Testis (tissue), 5 donors: ENCODE results near the gene TMEM150B. TPM values are rescaled to one million over a fixed set of nuclear protein-coding genes. Genes with fewer than 3 reads are reported as not detected.

ENCODE experiments used
- DNase-seq: peaks from one replicate; pipeline ENCODE4 v3.0.0-alpha.2; 2019
- H3K27ac ChIP-seq, 2 donors: fragments of 200-600 bp; sonication (generic); one replicate each; pipeline ENCODE4 v1.5.1; 2019
- H3K27me3 ChIP-seq: fragments of 200-600 bp; sonication (generic); one replicate; pipeline ENCODE4 v1.5.1; 2019
- H3K36me3 ChIP-seq: fragments of 200-600 bp; sonication (generic); one replicate; pipeline ENCODE4 v1.5.1; 2017; ENCODE audit warnings: low read depth; ENCODE audit errors: missing control alignments
- H3K4me1 ChIP-seq: fragments of 200-600 bp; sonication (generic); one replicate; pipeline ENCODE4 v1.5.1; 2019
- H3K4me3 ChIP-seq, 2 donors: fragments of 200-600 bp; sonication (generic); one replicate each; pipeline ENCODE4 v1.5.1; 2017 to 2019
- H3K9me3 ChIP-seq: fragments of 200-600 bp; sonication (generic); one replicate; pipeline ENCODE4 v1.5.1; 2017
- CTCF ChIP-seq, 3 experiments: fragments of 450-650 bp in 2 of 3; fragments of 200-600 bp in 1 of 3; sonication (generic) in 1 of 3; IDR thresholded peaks; one replicate each; pipeline ENCODE4 v1.5.1; 2016 to 2019; ENCODE audit warnings: antibody characterized with exemption in 3 of 3, mild to moderate bottlenecking in 2 of 3, moderate library complexity in 1 of 3
- POLR2A ChIP-seq: fragments of 450-650 bp; IDR thresholded peaks from one replicate; pipeline ENCODE4 v1.6.1; 2017; ENCODE audit warnings: antibody characterized with exemption, mild to moderate bottlenecking, moderate library complexity
- WGBS, 2 donors: methylation state at CpG; one replicate each; pipeline ENCODE4 v1.1.5; 2018; 5-methylcytosine and 5-hydroxymethylcytosine counted together
- intact Hi-C: fragments of 100-400 bp; cut with DNase I; formaldehyde crosslinking; loops from one replicate; pipeline ENCODE4 v1.15.1; 2023; ENCODE audit warnings: low total_unique reads
- long read RNA-seq, 2 donors: transcript quantifications; one replicate each; lab custom pipeline, GENCODE V29; 2026
- polyA plus RNA-seq: library from polyadenylated mRNA; stranded (reverse); fragments of 350-450 nt; fragmentation: Illumina TruSeq; extraction: RNeasy Lipid Tissue Mini Kit (QIAGEN cat#74804); gene quantifications from one replicate; pipeline ENCODE4 v1.2.3, GENCODE V29; 2014; ENCODE audit warnings: low read depth, low replicate concordance; ENCODE audit not compliant: insufficient read depth
- total RNA-seq, 2 donors: library from RNA; depleted of rRNA; stranded (reverse); fragments of >200 nt; gene quantifications; one replicate each; pipeline ENCODE4 v1.2.3, GENCODE V29; 2016

TMEM150B gene
- total RNA-seq: 1 to 10 TPM in 1 of 2 donors, not detected in 1; 2.2 TPM
- 0.98 TPM for polyA plus RNA-seq
- long read RNA-seq, donor 1: 0 reads
- long read RNA-seq, donor 2, partial matches to known transcripts: 0 of 1 reads
- long read RNA-seq, donor 2, other reads (novel, unspliced or antisense): 0 of 1 reads

GRCh38 chr19:55325172-55325571 lies at the start of gene TMEM150B:
TMEM150B (minus strand) TSS chr19:55325341; CDS start chr19:55321036, 4,305 bp downstream.
- DNase-seq: no peak
- no peaks in the 10 kb centered on the region for H3K36me3 ChIP-seq
- H3K4me1 ChIP-seq: no peaks in the 10 kb centered on the region
- WGBS, 2 donors: 82 to 85% methylated on average over 13 to 14 of the region's 14 CpGs
- no peak within 1 kb of the TSS for H3K4me3 ChIP-seq
- no peak within 1 kb of the TSS for H3K27ac ChIP-seq
- H3K9me3 ChIP-seq: no peaks in the 10 kb centered on the region
- TF ChIP-seq POLR2A: no peak
- no peak for TF ChIP-seq CTCF (IDR thresholded peaks at IDR 0.05)
- no peaks in the 10 kb centered on the region for H3K27me3 ChIP-seq
- intact Hi-C loops: no loop called here

GRCh38 chr19:55373993-55374757 lies 49.0 kb upstream of the TMEM150B start:
- no peak for DNase-seq
- Histone ChIP-seq H3K36me3 (no peaks in the 10 kb centered on the region), H3K4me1 (peaks cover 6% of the 10 kb centered on the region), H3K27ac (no peak overlapping the region), H3K9me3 (no peaks in the 10 kb centered on the region), H3K4me3 (no peak overlapping the region), H3K27me3 (no peaks in the 10 kb centered on the region)
- TF ChIP-seq CTCF (IDR thresholded peaks at IDR 0.05): no peak
- TF ChIP-seq POLR2A: no peak
- WGBS, 2 donors: 34 to 35% methylated on average over 8 to 27 of the region's 31 CpGs
- intact Hi-C loops: no loop called here

- Histone ChIP-seq H3K27me3 (no peaks in the 10 kb centered on the region), H3K36me3 (no peaks in the 10 kb centered on the region), H3K4me1 (peaks cover 6% of the 10 kb centered on the region), H3K9me3 (no peaks in the 10 kb centered on the region), H3K4me3 (no peak overlapping the region), H3K27ac (no peak overlapping the region)
- WGBS, 2 donors: 63 to 81% methylated on average over 8 to 9 of the region's 9 CpGs
- TF ChIP-seq POLR2A: no peak
- TF ChIP-seq CTCF (IDR thresholded peaks at IDR 0.05): no peak
- no peak for DNase-seq
- intact Hi-C loops: no loop called here
These were observed 48.3 kb upstream of the TMEM150B start for GRCh38 chr19:55373306-55373992.

- peaks cover 6% of the 10 kb centered on the region for H3K4me1 ChIP-seq
- 52 to 65% methylated on average over 18 to 24 of the region's 24 CpGs for whole genome bisulfite sequencing, 2 donors
- intact Hi-C loops: no loop called here
- TF ChIP-seq CTCF (IDR thresholded peaks at IDR 0.05) (no peak), POLR2A (no peak)
- no peaks in the 10 kb centered on the region for H3K27me3 ChIP-seq
- no peak overlapping the region for H3K27ac ChIP-seq
- H3K9me3 ChIP-seq: no peaks in the 10 kb centered on the region
- no peak for DNase-seq
- no peaks in the 10 kb centered on the region for H3K36me3 ChIP-seq
- H3K4me3 ChIP-seq: no peak overlapping the region
These were observed 47.4 kb upstream of the TMEM150B start for GRCh38 chr19:55372316-55373081.
